HG02759 (cell line): ENCODE data around the gene SYNE3.

Source experiments
- ATAC-seq: cut with Tn5 transposase; IDR thresholded peaks from one replicate; pipeline ENCODE4 v1.9.1; 2021; ENCODE audit warnings: mild to moderate bottlenecking, moderate library complexity; ENCODE audit not compliant: unreplicated experiment

SYNE3 gene

DNA sequence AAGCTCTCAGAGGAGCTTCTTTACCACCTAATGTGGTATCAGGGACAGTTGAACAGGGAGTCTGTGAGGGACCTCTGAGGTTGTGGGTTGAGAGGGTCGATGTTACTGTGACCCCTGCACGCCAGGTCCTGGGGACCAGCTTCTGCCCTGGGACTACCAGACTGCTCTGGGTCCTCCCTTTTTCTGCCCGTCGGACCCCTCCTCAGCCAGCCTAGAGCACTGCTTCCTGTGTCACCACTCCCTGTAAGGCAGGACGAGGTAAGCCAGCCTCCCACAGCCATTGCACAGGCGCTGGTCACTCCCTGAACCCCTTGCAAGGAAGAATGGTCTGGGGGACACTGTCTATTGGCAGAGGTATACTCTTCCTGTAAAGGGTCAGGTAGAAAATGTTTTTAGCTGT lies 38.1 kb downstream of the SYNE3 start:
- ATAC-seq, result no peak

DNA sequence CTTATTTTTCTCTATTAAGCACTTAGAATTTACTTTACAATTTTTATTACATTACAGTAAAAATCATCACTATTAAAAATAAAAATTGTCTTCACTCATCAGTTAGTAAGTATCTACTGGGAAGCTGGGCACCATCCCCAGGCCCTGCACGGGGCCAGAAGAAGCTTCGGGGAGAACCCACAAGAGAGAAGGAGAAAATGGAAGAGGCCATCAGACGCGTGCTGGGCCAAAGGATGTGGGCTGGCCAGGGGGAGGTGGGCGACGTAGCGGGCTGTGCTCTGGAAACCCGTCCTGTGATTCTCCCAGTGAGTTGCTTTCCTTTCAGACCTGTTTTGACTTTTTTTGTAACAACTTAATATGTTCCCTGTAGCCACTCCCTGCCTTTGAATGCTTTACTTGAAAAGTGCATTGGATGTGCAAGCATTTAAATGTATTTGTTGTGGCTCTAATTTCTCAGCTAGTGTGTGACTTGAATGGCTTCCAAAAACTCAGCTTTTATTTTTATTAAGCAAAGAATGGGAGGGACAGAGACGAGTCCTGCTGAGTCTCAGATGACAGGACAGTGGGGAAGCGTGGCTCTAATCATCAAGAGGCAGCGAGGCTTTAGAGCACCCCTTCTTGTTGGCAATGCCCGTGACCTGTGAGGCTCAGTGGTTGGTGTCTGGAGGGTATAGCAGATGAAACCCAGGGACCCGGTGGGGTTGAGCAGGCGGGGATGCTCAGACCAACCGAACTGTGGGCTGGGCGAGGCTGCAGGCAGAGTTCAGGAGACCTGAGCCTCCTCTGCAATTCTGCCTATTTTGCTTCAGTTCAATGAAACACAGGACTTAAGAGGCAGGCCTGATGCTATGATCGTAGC lies 38.8 kb downstream of the SYNE3 start:
- ATAC-seq, result no peak

DNA sequence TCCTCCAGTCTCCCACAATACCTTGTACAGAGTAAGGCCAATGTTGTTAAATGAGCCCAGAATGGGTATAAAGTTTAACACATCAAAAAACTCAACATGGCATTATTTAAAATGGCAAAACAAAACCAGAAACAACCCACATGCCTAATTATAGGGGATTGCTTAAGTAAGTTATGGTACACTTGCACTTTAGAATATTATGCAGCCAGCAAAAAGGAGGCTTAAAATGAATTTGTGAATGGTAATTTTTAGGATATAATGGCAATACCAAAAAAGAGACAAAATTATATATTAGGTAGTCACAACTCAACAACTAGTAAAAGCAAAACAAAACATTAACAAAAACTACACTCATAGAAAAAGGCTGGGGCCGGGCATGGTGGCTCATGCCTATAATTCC lies 39.7 kb downstream of the SYNE3 start:
- ATAC-seq, result no peak

DNA sequence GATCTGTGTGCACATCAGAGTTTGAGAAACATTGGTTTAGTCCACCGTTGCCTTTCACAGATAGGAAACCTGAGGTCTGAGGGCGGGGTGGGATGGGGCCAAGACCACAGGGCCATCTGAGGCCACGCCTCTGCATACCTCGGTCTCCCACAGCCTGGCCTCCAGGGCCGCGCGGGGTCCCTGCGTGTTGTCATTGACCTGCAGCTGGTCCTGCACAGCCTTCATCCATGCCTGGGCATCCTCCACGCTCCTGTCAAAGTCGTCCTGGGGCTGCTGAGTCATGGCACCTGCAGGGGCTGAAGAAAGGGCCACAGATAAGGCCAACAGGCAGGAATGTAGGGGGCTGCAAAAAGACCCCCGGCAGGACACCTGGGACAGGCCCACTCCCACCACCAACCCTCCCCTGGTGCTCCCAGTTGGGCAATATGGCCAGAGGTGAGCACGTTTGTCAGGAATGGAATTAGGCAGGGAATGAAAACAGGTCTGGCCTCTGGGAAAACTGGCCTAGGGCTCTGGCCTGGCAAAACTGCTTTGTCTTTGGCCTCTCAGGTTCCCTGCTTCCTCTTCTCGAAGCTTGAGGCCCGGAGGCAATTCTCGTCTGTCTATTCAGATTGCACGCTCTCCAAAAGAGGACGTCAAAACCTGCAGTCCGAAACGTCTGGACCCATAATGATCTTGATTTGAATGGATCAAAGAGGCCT lies 40.8 kb downstream of the SYNE3 start:
- ATAC-seq, result no peak

DNA sequence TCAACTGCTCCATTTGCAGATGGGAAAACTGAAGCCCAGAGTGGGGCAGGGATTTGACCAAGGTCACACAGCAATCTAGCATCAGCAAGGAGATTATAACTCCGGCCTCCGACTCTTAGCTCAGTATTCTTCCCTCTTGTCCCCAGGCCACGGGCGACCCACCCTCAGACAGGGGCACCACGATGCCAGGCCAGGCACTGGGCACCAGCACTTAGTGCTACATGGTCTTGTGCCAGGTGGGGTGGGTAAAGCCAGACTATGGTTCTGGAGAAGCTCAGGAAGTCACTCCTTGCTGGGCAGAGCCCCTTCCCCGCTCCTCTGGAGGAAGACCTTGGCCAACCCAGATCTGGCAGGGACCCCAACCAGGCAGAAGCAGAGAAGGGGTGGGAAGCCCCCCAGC lies 41.5 kb downstream of the SYNE3 start:
- no peak for ATAC-seq

DNA sequence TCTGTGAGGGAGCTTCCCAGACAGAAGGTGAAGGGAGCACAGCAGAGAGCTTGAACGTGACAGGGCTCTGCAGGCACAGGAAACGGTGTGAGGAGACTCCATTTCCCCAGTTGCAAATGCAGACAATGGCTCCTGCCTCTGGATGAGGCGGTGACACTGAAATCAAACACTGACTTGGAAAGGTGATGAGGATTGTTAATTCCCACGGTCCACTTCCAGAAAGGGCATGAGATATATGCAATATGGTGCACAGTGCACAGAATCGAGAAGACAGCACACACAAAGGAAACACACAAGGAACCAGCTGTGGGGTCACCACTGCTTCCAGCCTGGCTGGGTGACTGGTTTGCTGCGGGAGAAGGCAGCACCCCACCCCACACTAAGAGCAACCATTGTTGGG lies 42.0 kb downstream of the SYNE3 start:
- no peak for ATAC-seq

DNA sequence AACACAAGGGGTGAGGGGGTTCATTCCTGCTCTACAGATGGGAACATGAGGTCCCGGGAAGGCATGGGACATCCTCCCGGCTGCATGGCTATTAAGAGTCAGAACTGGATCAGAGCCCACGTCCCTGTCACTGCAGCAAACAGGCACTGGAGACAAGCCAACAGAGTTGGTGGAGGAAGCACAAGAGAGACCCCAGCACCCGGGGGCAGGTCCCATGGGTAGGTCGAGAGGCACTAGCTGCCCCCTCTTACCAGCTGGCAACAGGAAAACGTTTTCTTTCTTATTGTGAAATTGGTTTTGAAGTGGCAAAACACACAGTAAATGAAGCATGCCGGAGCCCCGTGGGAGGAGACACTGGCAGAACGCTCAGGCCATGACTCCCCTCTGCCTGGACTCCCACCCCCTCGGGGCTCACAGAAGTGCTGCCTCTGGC lies 43.6 kb downstream of the SYNE3 start:
- no peak for ATAC-seq

DNA sequence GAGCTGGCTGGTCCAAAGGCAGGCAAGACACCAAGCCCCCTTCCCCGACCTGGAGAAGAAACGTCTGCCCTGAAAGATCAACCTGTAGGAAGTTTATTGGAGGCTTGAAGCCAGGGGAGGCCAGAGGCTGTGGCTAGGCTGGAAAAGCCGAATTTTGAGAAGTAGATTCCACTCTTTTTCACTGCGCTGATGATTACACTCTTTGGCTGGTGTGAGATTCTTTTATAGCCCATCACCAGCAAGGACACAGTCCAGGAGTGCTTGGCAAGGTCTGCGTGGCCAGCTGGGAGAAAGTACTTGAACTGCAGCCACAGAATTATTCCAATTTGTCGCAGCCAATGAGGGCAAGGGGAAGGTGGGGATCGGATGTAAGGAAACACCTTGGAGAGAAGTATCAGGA lies 45.0 kb downstream of the SYNE3 start:
- no peak for ATAC-seq

DNA sequence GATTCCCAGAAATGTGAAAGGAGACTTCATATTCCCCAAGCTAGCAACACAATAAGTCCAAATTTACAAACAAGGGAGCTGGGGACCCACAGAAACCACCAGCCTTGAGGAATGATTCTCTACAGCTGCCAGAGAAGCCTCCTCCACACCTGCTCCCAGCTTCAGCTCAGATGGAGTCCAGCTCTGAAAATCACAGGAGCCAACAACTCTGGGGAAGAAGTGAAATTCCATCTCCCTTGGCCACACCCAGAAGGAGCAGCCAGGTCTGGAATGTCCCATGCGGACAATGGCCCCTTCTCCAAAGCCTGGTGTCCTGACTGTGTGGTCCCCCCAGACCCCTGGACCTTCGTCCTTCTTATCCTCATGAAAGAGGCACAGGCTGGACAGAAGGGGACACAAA lies 45.4 kb downstream of the SYNE3 start:
- no peak for ATAC-seq

DNA sequence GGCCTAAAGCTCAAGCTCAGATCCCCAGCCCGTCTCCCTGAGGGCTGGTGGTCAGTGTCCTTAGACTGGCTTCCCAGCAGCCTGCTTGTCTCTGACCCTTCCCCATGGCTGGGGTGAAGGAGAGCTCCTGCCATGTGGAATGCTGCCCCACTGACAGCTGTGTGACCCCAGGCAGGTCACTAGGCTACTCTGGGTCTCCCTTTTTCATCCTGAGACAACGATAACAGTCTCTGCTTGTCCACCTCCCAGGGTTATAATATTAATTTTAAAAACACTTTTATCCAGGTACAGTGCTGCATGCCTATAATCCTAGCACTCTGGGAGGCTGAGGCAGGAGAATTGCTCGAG lies 47.3 kb downstream of the SYNE3 start:
- no peak for ATAC-seq

DNA sequence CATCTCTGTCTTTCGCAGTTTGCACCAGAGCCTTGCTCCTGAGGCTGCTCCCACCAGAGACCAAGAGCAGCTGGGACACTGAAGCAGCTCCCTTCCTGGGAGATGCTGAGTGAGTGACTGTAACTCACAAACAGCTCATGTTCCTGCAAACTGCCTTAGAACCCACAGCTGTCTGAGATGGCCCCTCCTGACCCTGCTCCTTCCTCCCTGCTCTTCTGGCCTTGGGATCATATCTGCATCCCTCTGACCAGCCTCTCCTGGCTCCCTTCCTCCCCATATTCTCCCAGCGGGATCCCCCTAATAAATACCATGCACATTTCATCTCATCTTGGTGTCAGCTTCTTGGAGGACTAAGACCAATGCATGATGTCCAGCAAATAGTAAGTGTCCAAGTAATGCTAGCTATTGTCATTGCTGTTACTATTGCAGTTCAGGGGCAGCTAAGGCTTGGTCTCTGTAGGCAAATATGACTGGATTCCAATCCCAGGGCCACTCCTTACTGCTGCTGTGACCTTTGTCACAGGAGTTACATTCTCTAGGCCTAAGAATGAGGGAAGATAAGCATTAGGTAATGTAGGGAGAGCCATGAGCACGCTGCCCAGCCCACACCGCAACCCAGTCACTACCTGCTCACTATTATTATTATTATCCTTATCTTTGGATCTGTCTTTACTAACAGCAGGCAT lies 47.9 kb downstream of the SYNE3 start:
- ATAC-seq, result no peak

DNA sequence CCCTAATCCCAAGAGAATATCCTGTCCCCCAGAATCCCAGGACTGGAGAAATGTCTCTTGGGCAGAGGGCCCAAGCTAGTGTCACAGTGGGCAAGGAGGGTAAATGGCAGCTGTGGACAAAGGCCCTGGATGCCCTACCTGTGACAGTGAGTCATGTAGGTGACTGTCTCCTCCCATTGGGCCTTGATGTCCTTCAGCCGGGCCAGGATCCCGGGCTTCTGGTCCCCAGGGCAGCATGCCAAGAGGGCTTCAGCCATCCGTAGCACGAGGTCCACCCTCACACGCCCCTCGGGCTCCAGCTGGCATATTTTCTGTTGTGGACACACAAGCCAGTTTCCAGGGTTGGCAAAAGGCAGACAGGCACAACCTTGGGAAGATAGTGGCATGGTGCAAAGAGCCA lies 48.8 kb downstream of the SYNE3 start:
- ATAC-seq, result no peak

DNA sequence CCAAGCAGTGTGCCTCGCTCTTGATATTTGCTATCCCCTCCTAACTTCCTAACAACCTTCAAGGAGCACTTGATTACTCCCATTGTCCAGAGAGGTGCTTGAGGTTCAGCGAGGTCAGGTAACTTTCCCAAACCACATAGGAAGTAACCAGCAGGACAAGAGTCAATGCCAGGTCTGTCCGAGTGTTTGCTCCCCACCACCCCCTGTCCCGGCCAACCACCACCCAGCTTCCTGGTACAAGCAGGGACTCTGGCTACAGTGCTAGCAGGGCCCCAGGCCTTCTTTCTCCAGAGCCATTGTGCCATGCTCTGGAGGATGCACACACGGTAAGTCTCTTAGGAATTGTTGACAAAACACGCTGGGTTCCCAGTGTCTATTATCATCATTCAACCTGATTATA lies 49.2 kb downstream of the SYNE3 start:
- ATAC-seq, result no peak
